Thyroid gland (tissue), 4 donors: ENCODE data around the gene SURF2.
"Not testable (repeated sequence)": the region's sequence is repeated elsewhere in the genome, so short reads cannot be mapped to it uniquely, and the experiment has no call there.

Experiments
- POLR2A ChIP-seq, 2 donors: fragments of 450-650 bp; IDR thresholded peaks; one replicate each; pipeline ENCODE4 v1.6.1; 2017; ENCODE audit warnings: antibody characterized with exemption in 2 of 2, mild to moderate bottlenecking in 2 of 2, moderate library complexity in 1 of 2
- TF ChIP-seq, protein P1 (sequence below), 6 experiments: fragments of 200-600 bp in 3 of 6; fragments of 450-650 bp in 3 of 6; sonication (generic) in 3 of 6; IDR thresholded peaks; one replicate each; pipeline ENCODE4 v1.5.1; 2016 to 2019; ENCODE audit warnings: antibody characterized with exemption in 6 of 6, mild to moderate bottlenecking in 2 of 6, inconsistent platforms in 1 of 6, moderate library complexity in 1 of 6

DNA sequence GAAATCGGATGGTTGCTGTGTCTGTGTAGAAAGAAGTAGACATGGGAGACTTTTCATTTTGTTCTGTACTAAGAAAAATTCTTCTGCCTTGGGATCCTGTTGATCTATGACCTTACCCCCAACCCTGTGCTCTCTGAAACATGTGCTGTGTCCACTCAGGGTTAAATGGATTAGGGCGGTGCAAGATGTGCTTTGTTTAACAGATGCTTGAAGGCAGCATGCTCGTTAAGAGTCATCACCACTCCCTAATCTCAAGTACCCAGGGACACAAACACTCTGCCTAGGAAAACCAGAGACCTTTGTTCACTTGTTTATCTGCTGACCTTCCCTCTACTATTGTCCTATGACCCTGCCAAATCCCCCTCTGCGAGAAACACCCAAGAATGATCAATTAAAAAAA lies 35.1 kb downstream of the SURF2 start:
- TF ChIP-seq, protein P1, sequence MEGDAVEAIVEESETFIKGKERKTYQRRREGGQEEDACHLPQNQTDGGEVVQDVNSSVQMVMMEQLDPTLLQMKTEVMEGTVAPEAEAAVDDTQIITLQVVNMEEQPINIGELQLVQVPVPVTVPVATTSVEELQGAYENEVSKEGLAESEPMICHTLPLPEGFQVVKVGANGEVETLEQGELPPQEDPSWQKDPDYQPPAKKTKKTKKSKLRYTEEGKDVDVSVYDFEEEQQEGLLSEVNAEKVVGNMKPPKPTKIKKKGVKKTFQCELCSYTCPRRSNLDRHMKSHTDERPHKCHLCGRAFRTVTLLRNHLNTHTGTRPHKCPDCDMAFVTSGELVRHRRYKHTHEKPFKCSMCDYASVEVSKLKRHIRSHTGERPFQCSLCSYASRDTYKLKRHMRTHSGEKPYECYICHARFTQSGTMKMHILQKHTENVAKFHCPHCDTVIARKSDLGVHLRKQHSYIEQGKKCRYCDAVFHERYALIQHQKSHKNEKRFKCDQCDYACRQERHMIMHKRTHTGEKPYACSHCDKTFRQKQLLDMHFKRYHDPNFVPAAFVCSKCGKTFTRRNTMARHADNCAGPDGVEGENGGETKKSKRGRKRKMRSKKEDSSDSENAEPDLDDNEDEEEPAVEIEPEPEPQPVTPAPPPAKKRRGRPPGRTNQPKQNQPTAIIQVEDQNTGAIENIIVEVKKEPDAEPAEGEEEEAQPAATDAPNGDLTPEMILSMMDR (IDR thresholded peaks at IDR 0.05), result not testable (repeated sequence)
- not testable (repeated sequence) for TF ChIP-seq POLR2A (IDR thresholded peaks at IDR 0.05)
